ENCODE results near the gene SPATS2L.

Gene SPATS2L

GRCh38 chr2:200523158-200523557 is 216.7 kb downstream of the SPATS2L start:
- DNase-seq, result no peak

- DNase-seq, result no peak
Measured at GRCh38 chr2:200523604-200524003, 217.1 kb downstream of the SPATS2L start.

- no peak for DNase-seq
Measured at GRCh38 chr2:200525066-200525465, 218.6 kb downstream of the SPATS2L start.

- no peak for DNase-seq
Measured at GRCh38 chr2:200525551-200525881, 219.0 kb downstream of the SPATS2L start.

DNA sequence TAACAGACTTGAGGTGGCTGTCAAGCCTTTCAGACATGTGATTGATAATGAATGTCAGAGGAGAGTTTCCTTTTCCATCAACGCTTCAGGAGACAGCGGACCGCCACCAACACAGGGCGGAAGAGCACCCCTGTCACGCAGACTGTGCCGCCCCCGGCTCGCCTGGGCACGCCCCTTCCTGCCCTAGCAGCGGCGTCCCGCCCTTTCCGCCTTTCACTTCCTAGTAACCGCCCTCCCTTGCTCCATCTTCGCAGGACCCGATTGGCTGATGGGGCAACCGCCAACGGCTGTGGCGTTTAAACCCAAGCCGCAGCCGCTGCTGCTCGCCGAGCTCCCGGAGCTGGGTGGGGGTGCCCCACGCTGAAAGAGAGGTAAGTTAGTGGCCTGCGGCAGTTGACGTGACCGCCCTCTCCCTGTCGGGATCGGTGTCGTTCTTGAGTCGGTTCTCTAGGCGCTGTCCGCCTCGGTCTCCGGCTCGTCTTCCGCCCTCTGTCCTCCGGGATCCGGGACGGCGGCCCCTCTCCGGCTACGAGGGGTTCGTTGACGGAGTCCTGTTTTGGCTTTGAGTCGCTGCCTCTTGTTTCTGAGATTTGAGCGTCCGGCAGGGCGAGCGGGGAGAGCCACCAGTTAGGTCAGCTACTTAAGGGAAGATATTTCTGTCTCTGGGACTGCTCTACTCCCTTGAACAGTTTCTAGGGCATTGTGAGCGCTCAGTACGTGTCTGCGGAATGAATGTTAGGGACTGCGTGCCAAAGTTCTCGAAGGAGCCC is 219.6 kb downstream of the SPATS2L start, which contains the start of gene SGO2:
SGO2 (plus strand) TSS at position 326 of the 770 bp plus-strand sequence. CDS start 6,769 bp downstream, outside the sequence.
- peak; percentile 90 to 98 (median 93) for DNase-seq

DNA sequence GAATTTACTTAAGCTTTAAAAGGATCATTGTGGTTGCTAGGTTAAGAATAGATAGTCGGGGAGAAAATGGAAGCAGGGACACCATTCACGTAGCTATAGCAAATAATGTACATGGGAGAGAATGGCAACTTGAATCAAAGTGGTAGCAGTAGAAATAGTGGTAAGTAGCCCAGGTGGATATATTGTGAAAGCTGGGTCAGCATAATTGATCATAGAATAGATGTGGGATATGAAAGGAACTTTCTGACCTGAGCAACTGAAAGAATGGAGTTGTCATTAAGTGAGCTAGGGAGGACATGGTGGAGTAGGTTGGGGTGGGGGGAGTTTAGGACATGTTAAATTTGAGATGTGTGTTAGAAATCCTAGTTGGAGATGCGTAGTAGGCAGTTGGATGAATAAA is 221.7 kb downstream of the SPATS2L start:
- no peak for DNase-seq
